ENCODE results near the gene CARF. TPM values are rescaled to one million over a fixed set of nuclear protein-coding genes. Genes with fewer than 3 reads are reported as not detected.
"Not testable (repeated sequence)": the region's sequence is repeated elsewhere in the genome, so short reads cannot be mapped to it uniquely, and the experiment has no call there.

The CARF gene, protein sequence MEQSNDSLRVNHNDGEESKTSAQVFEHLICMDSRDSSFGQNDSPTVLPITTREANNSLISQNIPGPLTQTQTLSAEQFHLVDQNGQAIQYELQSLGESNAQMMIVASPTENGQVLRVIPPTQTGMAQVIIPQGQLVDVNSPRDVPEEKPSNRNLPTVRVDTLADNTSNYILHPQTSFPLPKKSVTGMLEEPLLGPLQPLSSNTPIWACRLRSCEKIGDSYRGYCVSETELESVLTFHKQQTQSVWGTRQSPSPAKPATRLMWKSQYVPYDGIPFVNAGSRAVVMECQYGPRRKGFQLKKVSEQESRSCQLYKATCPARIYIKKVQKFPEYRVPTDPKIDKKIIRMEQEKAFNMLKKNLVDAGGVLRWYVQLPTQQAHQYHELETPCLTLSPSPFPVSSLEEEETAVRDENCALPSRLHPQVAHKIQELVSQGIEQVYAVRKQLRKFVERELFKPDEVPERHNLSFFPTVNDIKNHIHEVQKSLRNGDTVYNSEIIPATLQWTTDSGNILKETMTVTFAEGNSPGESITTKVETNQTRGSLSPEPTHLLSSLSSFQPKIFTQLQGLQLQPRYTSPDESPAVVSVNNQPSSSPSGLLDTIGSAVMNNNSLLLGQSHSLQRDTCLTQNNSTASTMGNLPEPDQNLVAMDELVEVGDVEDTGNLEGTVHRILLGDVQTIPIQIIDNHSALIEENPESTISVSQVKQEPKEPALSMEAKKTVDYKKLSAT
- 2.3 TPM for polyA plus RNA-seq (2013, experiment 1 of 2; ENCODE audit: insufficient read length)
- polyA plus RNA-seq (2013, experiment 2 of 2; ENCODE audit: insufficient read length) = 2.6 TPM

DNA sequence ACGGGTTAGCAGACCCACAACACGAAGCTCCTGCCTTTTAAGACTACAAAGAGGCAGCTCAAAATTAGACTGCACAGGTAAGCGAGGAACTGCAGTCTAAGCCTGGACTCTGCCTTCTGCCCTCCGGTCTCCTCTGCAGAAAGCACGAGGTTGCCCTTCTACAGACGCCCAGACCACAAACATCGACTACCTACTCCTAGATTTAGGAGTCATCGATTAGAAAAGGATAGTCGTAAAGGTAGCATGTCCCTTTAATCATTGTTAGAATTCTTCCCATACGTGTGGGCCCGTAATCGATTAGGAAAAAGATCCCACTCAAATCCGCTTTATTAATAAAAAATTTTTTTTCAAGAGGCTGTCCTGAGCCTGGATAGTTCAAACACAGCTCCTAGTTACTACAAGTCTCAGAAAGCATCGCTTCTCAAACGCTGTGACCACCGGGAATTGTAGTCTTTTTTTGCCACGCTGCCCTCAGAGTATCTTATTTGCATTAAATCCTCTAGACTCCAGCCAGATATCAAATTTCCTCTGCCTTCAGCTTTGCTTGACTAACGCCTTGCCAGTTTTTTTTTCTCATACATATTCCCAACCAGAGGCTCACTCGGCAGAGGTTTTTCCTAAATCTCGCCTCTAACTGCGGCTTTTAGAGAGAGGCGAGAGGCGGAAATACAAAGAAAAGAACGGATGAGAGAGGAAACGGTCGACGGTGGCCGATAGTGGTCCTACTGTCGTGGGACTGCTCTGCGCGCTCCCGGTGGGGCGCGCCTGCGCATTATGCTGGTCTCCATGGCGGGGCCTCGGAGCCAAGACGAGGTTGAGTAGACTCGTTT is at the start of gene CARF, which contains the start of gene WDR12:
TSS of gene CARF (plus strand) at position 764 of the 830 bp plus-strand sequence. CDS start 29,628 bp downstream, outside the sequence.
TSS of gene WDR12 (minus strand) at position 162 of the 830 bp plus-strand sequence. CDS start 197 bp downstream, outside the sequence.
- DNase-seq = peak; percentile 95

DNA sequence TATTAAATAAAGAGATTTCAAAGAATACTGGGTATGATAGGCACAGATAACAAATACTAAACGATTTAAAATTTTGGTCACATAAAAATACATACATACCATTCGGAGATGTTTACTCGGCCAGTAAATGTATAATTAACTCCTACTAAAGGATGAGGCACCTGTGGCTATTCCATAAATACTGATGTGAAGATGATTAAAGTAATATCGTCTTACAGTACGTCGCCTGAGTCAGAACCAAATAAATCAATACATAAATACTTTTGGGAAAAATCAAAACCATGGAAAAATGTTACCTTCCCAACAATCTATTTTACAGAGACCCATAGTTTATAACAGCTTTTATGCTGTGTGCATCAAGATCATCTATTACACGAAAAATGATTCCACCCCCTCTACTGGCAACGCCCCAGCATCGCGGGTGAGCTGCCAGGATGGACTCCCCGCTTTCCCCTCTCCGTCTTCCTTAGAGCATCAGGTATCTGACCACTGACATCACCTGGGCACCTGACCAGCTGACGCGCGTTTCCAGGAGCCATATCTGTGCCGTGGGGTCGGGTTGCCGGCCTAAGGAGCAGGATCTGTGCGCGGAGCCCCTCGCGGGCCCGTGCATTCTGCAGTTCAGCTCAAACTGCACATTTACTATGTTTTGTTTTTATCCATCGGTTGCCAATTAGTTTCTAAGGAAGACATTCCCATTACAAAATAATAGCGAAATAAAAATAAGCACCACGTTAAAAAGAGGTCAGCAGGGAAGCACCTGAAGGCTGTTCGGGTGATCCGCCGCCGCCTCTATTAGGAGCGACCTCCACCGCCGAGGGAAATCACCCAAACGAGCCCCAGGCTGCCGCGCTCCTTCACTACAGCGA is 41.4 kb upstream of the CARF start:
- peak; percentile 62 for DNase-seq

DNA sequence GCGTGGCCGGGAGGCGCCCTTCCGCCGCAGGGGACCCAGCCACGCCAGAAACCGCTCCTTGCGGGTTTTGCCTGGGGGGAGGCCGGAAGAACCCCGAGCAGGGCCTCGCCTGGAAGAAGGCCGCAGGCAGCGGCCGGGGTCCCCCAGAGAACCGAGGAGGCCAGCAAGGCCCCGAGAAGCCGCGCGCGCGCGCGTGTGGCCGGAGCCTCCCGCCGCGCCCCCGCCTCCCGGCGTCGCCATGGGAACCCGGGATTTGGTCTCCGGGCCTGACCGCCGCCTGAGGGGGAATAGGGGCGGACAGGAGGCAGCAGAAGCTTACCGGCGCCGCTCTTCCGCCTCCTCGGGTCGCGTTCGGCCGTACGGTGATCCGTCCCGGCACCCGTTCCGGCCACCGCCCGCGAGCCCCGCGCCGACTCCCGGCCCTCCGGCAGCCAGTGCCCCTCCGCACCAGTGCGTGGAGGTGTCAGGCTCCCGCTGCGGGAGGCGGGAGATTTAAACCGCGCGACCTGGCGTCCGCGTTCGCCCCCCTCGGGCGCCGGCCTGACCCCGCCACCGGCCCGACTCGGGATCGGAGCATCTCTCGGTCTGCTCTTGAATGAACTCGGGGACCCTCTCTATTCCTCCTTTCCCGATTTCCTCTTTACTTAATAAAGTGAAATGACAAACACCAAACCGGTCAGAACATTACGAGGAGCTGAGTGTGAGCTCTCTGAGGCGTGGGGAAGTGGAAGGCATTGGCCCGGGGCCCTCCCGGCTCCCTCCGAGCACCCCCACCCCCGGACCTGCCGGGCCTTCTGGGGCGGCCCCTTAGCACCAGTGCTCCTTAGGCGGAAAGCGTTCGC is 40.6 kb upstream of the CARF start, which contains the start of gene ICA1L:
TSS of gene ICA1L (minus strand) at position 467 of the 842 bp plus-strand sequence. CDS start 42,757 bp downstream, outside the sequence.
- DNase-seq = peak; percentile 66

DNA sequence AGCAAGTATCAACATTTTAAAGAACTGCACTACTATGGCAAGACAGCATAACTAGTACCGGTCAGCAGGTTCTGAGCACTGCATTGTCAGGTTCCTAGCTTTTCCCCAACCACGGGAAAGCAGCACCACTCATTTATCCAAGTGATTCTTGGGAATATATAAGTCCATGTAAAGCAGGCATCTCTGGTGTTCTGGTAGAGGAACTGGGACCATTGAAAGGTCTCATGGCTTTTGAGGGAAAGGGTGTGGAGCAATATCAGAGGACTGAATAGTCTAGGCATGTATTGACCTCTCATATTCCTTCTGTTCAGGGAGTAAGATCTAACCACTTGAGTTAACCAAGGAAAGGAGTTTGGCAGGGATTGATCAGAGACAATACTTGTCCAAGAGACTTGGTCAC is 34.4 kb upstream of the CARF start:
- no peak for DNase-seq

DNA sequence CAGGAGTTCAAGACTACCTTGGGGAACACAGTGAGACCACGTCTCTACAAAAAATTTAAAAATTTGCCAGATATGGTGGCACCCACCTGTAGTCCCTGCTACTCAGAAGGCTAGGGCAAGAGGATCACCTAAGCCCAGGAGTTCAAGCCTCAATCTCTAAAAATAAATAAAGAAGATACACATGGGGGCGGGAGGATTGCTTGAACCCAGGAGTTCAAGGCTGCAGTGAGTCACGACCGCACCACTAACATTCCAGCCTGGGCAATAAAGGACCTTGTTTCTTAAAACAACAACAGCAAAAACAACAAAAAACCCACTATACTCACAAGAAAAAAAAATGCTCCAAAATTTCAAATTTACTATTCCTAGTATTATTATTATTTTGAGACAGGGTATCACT is 30.5 kb upstream of the CARF start:
- DNase-seq = no peak

DNA sequence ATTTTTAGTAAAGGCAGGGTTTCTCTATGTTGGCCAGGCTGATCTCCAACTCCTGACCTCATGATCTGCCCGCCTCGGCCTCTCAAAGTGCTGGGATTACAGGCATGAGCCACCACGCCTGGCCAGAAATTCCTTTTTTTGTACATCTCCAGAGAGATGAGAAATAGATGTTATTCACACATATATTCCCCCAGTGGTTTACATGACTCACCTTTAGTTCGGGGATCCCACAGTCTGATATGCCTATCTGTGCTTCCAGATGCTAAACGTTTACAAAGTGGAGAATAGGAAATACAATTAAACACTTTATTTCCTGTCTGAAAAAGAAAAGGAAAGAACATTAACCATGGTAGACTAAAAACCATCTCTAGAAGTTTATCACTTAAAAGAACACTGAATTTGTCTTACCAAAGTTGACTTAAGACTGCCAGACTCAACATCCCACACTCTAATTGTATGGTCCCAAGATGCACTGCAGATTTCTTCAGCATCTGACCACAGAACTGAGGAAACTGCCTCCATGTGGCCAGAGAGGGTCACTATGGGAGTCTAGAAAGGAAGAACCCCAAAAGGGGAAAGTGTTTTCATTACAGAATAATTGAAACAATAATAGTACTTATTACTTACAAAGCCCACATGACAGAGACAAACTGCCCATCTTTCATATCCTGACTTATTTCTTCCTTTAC is 27.9 kb upstream of the CARF start:
- no peak for DNase-seq

DNA sequence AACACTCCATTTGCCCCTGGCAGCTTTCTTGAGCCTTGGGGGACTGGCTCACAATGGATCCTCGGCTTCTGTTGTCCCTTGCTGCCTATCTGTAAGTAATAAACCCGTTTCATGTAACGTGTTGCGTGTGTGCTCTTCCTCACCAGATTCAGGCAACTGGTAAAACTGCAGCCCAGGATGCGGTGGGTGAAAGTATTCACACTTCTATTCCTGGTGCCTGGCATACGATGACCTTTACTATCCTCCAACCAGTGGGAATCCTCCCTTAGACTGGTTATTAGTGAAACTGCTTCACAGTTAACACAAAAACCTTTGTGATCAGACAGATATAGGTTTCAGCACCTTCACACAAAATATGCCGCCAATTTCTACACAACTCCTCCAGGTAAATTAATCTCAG is 26.9 kb upstream of the CARF start:
- no peak for DNase-seq

DNA sequence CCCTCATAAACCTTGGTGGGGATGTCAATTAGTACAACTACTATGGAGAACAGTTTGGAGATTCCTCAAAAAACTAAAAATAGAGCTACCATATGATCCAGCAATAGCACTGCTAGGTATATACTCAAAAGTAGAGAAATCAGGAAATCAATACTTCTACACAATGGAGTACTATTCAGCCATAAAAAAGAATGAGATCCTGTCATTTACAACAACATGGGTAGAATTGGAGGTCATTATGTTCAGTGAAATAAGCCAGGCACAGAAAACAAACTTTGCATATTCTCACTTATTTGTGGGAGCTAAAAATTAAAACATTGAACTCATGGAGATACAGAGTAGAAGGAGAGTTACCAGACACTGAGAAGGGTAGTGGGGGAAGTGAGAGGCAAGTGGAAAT is 6.6 kb upstream of the CARF start:
- not testable (repeated sequence) for DNase-seq

DNA sequence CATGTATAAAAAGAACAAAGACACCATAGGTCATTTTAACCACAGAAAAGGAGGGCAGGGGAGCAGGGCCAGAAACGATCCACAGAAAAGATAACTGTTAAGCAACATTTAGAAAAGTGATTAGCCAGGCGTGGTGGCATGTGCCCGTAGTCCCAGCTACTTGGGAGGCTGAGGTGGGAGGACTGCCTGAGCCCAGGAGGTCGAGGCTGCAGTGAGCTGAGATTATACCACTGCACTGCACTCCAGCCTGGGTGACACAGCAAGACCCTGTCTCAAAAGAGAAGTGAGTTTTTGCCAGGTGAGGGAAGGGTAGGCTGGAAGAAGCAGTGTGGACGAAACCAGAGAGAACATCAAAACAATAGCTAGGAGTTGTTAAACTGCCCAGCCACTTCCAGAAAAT is 3.9 kb upstream of the CARF start:
- DNase-seq = no peak

DNA sequence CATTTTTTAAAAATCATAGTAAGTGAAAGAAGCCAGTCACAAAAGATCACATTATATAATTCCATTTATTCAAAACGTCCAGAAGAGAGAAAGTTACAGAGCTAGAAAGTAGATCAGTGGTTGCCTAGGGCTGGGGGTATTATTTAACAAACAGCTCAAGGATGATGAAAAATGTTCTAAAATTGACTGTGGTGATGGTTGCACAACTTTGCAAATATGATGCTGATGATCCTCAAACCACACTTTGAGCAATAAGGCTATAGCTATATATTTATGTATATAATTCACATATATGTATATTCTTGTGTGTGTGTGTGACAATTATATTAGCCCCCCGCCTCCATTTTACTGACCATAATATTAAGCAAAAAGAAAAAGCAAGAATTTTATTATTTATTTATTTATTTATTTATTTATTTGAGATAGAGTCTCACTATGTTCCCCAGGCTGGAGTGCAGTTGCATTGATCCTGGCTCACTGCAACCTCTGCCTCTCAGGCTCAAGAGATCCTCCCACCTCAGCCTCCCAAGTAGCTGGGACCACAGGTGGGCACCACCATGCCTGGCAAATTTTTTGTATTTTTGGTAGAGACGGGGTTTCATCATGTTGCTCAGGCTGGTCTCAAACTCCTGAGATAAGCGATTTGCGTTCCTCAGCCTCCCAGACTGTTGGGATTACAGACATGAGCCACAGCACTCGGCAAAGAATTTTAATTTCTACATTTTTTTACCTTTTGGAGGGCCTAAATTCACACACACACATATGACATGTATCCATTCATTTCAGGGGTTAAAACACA is 2.5 kb upstream of the CARF start:
- DNase-seq = peak; percentile 1

DNA sequence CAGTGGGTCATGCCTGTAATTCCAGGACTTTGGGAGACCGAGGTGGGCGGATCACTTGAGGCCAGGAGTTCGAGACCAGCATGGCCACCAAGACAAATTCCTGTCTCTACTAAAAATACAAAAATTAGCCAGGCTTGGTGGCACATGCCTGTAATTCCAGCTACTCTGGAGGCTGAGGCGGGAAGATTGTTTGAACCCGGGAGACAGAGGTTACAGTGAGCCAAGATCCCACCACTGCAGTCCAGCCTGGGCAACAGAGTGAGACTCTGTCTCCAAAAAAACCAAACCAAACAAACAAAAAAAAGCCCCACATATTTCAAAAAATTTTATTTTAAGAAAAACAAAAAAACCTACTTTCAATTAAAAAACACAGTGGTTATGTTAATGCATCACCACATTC is 1.8 kb upstream of the CARF start:
- DNase-seq = not testable (repeated sequence)

DNA sequence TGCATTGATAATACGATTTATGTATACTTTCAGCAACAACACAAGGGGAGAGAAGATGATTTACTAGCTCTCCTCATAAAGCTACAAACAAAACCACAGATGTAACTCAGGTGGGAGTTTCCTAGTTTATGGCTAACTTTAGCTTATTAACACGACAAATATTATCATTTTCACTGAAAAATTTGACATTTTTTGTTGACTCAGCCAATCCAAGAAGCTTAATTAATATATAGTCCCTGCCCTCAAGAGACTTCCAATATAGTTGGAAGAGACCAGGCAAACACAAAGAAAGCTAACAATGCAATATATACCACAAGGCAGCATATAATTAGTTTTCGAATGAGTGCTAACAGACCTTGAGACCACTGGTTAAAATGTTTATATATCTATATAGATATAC is 1.4 kb upstream of the CARF start:
- DNase-seq = no peak

DNA sequence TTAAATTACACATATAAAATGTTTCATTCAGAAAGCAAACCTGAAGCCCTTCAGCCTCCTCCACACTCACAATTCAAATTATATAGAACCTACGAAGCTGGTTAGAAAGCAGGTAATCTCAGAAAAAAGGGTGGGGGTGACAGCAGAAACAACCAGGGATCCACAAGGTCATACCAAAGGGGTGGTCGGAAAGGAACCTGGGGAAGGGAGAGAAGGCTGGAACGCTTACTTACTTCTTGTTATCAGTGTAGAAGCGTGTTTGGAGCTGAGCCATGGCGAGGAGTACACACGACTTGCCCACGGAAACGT is 918 bp upstream of the CARF start:
- no peak for DNase-seq

DNA sequence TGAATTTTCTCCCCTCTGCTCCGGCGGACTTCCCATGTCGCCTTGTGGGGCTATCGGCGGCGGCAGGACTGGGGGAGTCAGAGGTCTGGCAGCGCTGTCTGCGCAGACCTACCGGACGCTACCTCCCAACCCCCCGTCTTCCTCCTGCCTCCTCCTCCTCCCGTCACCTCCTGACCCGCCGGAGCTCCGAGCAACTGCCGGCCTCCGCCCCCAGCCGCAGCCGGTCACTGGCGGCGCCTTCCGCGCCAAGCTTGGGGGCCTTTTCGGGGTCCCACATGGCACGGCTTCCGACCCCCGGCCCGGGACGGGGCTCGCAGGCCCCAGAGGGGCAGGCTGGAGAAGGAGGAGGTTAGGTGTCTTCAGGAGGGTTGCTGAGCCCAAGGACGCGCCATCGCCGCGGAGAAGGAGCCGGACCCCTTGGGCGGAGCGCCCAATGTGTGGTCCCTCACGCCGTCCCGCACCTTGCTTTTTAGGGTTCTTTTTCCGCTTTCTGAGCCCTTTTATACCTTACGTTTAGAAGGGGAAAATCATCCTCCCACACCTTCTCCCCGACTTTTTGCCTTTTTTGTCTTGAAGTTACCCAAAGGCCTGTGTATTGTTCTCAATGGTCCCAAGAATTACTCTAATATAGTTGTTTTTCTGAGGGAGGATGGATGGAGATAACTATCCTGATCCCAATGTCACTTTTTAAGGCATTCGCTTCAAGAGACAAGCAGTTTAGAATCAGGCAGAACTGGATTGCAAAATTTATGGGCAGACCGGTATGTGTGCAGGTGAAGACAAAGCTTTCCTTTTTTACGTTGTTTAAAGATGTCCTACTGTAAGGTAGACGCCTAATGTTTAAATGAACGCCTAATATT is 497 bp downstream of the CARF start:
- not testable (repeated sequence) for DNase-seq

DNA sequence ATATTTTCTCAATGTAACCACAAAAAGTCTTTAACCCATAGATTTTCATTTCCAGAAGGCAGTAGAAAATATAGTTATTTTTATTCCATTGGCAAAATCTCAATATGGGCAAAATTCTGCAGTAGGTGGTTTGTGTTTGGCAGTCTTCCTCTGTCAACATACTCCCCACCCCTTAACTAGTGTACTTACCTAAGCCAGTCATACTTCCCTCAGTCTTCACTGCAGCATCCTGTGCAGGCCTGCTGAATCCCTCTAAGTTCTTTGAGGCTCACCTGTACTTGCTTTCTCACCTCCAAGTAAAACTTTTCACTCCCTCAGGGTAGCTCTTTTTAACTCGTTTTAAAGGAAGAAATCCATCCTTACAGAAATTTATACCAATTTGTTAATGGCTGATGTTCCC is 6.8 kb downstream of the CARF start:
- no peak for DNase-seq

DNA sequence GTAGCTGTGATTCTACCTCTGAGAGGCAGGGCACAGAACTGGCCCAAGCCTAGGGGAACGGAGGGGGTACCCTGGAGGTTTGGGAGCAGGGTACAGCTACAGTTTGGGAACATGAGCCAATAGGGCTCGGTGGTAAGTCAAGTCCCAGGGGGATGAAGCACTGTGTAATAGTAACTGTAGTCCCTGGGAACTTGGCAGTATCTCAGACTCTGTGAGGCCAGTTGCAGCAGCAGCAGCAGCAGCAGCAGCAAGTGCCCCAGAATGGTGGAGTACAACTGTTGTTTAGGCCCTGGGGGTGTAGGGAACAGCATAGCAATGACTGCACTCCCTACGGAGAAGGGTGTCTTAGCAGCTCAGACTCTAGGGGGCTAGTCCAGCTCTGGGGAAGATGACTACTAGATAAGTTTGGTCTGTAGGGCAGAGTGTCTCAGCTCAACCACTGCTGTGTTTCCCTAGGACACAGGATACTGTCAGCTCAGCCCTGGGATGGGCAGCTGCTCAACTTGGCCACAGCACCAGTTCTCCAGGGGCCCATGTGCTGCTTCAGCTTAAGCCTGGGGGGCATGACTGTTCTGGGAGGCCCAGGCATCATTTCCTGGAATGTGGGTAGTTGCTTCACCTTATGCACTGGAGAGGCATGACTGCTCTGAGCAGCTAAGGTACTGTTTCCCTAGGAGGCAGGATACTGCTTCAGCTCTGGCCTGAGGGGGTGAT is 20.5 kb downstream of the CARF start:
- DNase-seq = peak; percentile 18

DNA sequence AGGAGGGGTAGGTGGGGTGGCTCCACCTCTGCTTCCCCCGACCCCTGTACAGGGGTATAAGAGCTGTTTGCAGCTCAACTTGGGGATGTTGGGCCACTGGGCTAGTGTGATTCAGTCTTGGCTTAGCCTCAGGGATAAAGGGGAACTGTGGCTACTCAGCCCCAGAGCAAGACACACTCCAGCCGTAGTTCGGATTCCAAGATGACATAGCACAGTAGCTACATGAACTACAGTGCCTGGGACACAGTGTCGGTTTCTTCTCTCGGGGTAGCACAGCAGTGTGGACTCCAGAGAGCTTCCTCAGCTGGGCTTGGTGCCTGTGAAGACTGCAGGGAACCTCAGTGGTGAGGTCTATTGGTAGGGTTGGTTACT is 21.1 kb downstream of the CARF start:
- no peak for DNase-seq

DNA sequence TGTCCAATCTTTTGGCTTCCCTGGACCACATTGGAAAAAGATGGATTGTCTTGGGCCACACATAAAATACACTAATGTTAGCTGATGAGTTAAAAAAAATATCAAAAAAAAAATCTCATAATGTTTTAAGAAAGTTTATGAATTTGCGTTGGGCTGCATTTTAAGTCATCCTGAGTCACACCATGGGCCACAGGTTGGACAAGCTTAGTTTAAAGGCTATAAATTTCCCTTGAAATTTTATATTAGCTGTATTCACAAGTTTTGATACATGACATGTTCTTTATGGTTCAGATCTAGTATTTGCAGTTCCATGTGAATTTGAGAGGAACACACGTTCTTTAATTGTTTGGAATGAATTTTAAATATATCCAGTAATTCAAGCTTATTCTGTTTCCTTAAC is 21.9 kb downstream of the CARF start:
- DNase-seq = no peak
